PC-3 (cell line): ENCODE results near the gene SIPA1L3.

Experiments
- CTCF ChIP-seq: fragments of 300-600 bp; sonication (generic); conservative IDR thresholded peaks from 2 replicates; pipeline ENCODE4 v1.5.1; 2017; ENCODE audit warnings: antibody characterized with exemption, low read depth, mild to moderate bottlenecking, low read length
- EZH2phosphoT487 ChIP-seq: fragments of 300-600 bp; sonication (generic); IDR thresholded peaks from 2 replicates; pipeline ENCODE4 v1.6.1; 2018; ENCODE audit warnings: mild to moderate bottlenecking, antibody characterized with exemption, low read length, borderline replicate concordance

- TF ChIP-seq CTCF (no peak), EZH2phosphoT487 (no peak)
Observed at GRCh38 chr19:38203197-38203596, 296.2 kb downstream of the SIPA1L3 start.
